Karpas-422 (cell line): ENCODE measurements around the gene POMZP3. TPM values are rescaled to one million over a fixed set of nuclear protein-coding genes. Genes with fewer than 3 reads are reported as not detected.
"Not testable (repeated sequence)": the region's sequence is repeated elsewhere in the genome, so short reads cannot be mapped to it uniquely, and the experiment has no call there.

Experiments used
- DNase-seq: peaks from one replicate; pipeline ENCODE4 v3.0.0-alpha.2; 2015
- H2AFZ ChIP-seq: fragments of 200-600 bp; sonication (generic); 2 replicates; pipeline ENCODE4 v1.6.1; 2014; ENCODE audit warnings: antibody characterized with exemption, low read length, mixed read lengths
- H3K27ac ChIP-seq: fragments of 200-600 bp; sonication (generic); 2 replicates; pipeline ENCODE4 v1.5.1; 2014; ENCODE audit warnings: mild to moderate bottlenecking, low read length, moderate library complexity
- H3K27me3 ChIP-seq: fragments of 200-600 bp; sonication (generic); 2 replicates; pipeline ENCODE4 v1.6.1; 2014; ENCODE audit warnings: low read length, mixed read lengths
- H3K36me3 ChIP-seq: fragments of 200-600 bp; sonication (generic); 2 replicates; pipeline ENCODE4 v1.6.1; 2014; ENCODE audit warnings: low read length, mixed read lengths; ENCODE audit not compliant: insufficient read depth
- H3K4me1 ChIP-seq: fragments of 200-600 bp; sonication (generic); 2 replicates; pipeline ENCODE4 v1.6.1; 2014; ENCODE audit warnings: mild to moderate bottlenecking, low read length, mixed read lengths
- H3K4me2 ChIP-seq: fragments of 200-600 bp; sonication (generic); 2 replicates; pipeline ENCODE4 v1.6.1; 2014; ENCODE audit warnings: low read length, low read depth, mild to moderate bottlenecking; ENCODE audit not compliant: poor library complexity, severe bottlenecking
- H3K4me3 ChIP-seq: fragments of 200-600 bp; sonication (generic); 2 replicates; pipeline ENCODE4 v1.5.1; 2014; ENCODE audit warnings: mild to moderate bottlenecking, antibody characterized with exemption, low read length, mixed read lengths
- H3K79me2 ChIP-seq: fragments of 200-600 bp; sonication (generic); 2 replicates; pipeline ENCODE4 v1.6.1; 2014; ENCODE audit warnings: mild to moderate bottlenecking, low read length, mixed read lengths
- H3K9ac ChIP-seq: fragments of 200-600 bp; sonication (generic); 2 replicates; pipeline ENCODE4 v1.6.0; 2014; ENCODE audit warnings: low read length
- H3K9me2 ChIP-seq: fragments of 200-600 bp; sonication (generic), shearing (Covaris generic); replicated peaks from 2 replicates; pipeline ENCODE4 v1.6.0; 2014; ENCODE audit warnings: mild to moderate bottlenecking, low read length, moderate library complexity; ENCODE audit not compliant: insufficient read depth
- H3K9me3 ChIP-seq: fragments of 300-700, 200-600 bp; sonication (generic); 2 replicates; pipeline ENCODE4 v1.6.1; 2014; ENCODE audit warnings: low read length, mixed read lengths
- H4K20me1 ChIP-seq: fragments of 200-600 bp; sonication (generic); 2 replicates; pipeline ENCODE4 v1.6.1; 2014; ENCODE audit warnings: mild to moderate bottlenecking, antibody characterized with exemption, low read length, low read depth; ENCODE audit not compliant: insufficient read depth
- total RNA-seq: library from RNA; depleted of rRNA; stranded (reverse); fragments of >200 nt; shearing (Covaris generic); gene quantifications from 2 replicates; pipeline ENCODE4 v1.2.3, GENCODE V29; 2014; ENCODE audit warnings: low replicate concordance

Gene POMZP3
- total RNA-seq, 1 experiment from 2014 or later, result 3.0 TPM

GRCh38 chr7:76598590-76599264 lies 28.4 kb downstream of the POMZP3 start:
- not testable (repeated sequence) for H3K4me3 ChIP-seq, H2AFZ ChIP-seq, H3K4me2 ChIP-seq, H3K27ac ChIP-seq, H3K9ac ChIP-seq, H3K27me3 ChIP-seq, H4K20me1 ChIP-seq, H3K9me2 ChIP-seq, H3K36me3 ChIP-seq, DNase-seq, H3K9me3 ChIP-seq
- H3K4me1 ChIP-seq, result peaks cover 34% of the 10 kb centered on the region
- peaks cover 23% of the 10 kb centered on the region; the same call in 1 of the 2 replicates for H3K79me2 ChIP-seq

GRCh38 chr7:76597288-76597687 lies 29.8 kb downstream of the POMZP3 start:
- Histone ChIP-seq H3K79me2 (peaks cover 32% of the 10 kb centered on the region), H3K4me1 (peaks cover 46% of the 10 kb centered on the region)
- H3K4me2 ChIP-seq, H3K9me3 ChIP-seq, H3K27me3 ChIP-seq, H2AFZ ChIP-seq, H3K9me2 ChIP-seq, H3K27ac ChIP-seq, H3K36me3 ChIP-seq, H3K4me3 ChIP-seq, H3K9ac ChIP-seq, DNase-seq, H4K20me1 ChIP-seq: not testable (repeated sequence)

DNA sequence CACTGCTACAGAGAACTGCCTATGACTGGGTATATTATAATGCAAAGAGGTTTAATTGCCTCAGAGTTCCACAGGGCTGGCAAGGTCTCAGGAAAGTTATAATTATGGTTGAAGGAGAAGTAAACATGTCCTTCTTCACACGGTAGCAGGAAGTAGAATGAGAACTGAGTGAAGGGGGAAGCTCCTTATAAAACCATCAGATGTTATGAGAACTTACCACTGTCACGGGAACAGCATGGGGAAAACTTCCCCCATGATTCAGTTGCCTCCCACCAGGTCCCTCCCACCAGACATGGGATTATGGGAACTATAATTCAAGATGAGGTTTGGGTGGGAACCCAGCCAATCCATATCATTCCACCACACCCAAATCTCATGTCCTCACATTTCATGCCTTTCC lies 34.4 kb downstream of the POMZP3 start:
- H4K20me1 ChIP-seq, H2AFZ ChIP-seq, H3K4me2 ChIP-seq, H3K9ac ChIP-seq, H3K36me3 ChIP-seq, H3K27me3 ChIP-seq, DNase-seq, H3K9me3 ChIP-seq, H3K9me2 ChIP-seq, H3K4me3 ChIP-seq: not testable (repeated sequence)
- H3K4me1 ChIP-seq, result peaks cover 65% of the 10 kb centered on the region
- peaks cover 50% of the 10 kb centered on the region for H3K79me2 ChIP-seq
- peak overlapping the region; percentile 21; the same call in 1 of the 2 replicates for H3K27ac ChIP-seq

DNA sequence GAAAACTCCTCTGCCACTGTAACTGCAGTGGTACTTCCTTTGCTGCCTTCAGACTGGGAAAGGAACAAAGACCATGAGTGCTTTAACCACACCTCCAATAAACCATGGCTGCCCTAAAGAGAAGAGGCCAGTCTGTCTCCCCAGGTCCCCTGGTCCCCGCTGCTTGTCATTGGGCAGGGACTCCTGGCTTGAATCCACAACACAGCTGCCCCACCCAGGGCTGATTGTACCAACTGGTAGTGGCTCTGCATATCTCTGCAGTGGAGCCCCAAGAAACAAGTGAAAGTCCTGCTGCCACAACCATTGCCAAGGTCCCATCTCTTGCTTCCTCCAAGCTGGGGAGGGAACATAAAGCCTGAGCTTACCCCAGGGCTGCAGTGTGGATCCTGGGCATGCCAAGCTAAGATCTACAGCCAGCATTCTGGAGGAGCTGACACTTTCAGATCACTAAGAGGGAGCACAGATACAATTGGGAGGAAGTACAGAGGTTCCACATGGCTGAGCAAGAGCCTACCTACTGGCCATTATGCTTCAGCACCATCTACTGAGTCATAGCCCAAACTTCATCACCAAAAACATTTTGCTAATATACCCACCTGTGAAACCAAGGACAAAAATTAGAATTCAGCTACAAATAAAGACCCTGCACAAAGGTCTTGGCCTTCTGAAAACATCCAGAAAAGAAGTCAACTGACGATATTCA lies 35.3 kb downstream of the POMZP3 start:
- H3K9ac ChIP-seq, H3K4me3 ChIP-seq, H3K9me3 ChIP-seq, H4K20me1 ChIP-seq, H3K27me3 ChIP-seq, H3K9me2 ChIP-seq, H2AFZ ChIP-seq, H3K36me3 ChIP-seq: not testable (repeated sequence)
- Histone ChIP-seq H3K27ac (peak overlapping the region; percentile 21; the same call in 1 of the 2 replicates), H3K4me2 (peak overlapping the region; percentile 20), H3K4me1 (peaks cover 63% of the 10 kb centered on the region), H3K79me2 (peaks cover 53% of the 10 kb centered on the region)
- DNase-seq, result peak; percentile 67

- H2AFZ ChIP-seq, result not testable (repeated sequence)
Observed at GRCh38 chr7:76591033-76591432, 36.0 kb downstream of the POMZP3 start.

DNA sequence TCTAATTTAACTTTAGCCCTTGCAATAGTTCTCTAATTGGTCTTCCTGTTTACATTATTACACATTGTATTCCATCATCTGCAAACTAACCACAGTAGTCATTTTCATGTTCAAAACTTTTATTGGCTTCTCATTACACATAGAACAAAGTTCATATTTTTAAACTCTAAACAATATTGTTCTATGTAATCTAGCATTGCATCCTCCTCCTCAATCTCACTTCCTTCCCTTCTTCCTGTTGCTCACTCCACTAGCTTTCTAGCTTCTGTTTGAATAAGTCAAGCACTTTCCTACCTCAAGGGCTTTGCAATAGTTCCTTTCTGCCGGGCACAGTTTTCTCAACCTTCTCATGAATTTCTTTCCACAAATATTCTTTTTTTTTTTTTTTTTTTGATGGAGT lies 38.5 kb downstream of the POMZP3 start:
- not testable (repeated sequence) for H3K9me2 ChIP-seq, DNase-seq, H3K4me3 ChIP-seq, H3K9me3 ChIP-seq, H2AFZ ChIP-seq, H3K4me2 ChIP-seq, H3K27me3 ChIP-seq, H3K27ac ChIP-seq, H3K36me3 ChIP-seq, H4K20me1 ChIP-seq, H3K9ac ChIP-seq
- Histone ChIP-seq H3K79me2 (peaks cover 71% of the 10 kb centered on the region), H3K4me1 (peaks cover 60% of the 10 kb centered on the region)

More at GRCh38 chr7:76591033-76591432, 36.0 kb downstream of the POMZP3 start:
- not testable (repeated sequence) for H3K9me3 ChIP-seq, H3K9ac ChIP-seq, H3K36me3 ChIP-seq, DNase-seq, H3K4me2 ChIP-seq, H3K4me3 ChIP-seq, H4K20me1 ChIP-seq, H3K9me2 ChIP-seq, H3K27me3 ChIP-seq
- Histone ChIP-seq H3K79me2 (peaks cover 60% of the 10 kb centered on the region), H3K4me1 (peaks cover 70% of the 10 kb centered on the region), H3K27ac (0 out of 2 replicates have a peak overlapping the region, but pooled peaks have one; percentile 21)

GRCh38 chr7:76586585-76587315 lies 40.3 kb downstream of the POMZP3 start:
- not testable (repeated sequence) for H3K4me3 ChIP-seq, H3K9ac ChIP-seq, H3K4me2 ChIP-seq, H3K9me2 ChIP-seq, DNase-seq, H3K27me3 ChIP-seq, H3K36me3 ChIP-seq, H4K20me1 ChIP-seq, H3K9me3 ChIP-seq, H2AFZ ChIP-seq
- Histone ChIP-seq H3K4me1 (peaks cover 44% of the 10 kb centered on the region), H3K27ac (0 out of 2 replicates have a peak overlapping the region, but pooled peaks have one; percentile 30), H3K79me2 (peaks cover 70% of the 10 kb centered on the region)

- not testable (repeated sequence) for H3K27me3 ChIP-seq, H3K4me3 ChIP-seq, H3K36me3 ChIP-seq, H3K4me2 ChIP-seq, H2AFZ ChIP-seq, H3K9me2 ChIP-seq, H3K9ac ChIP-seq, H4K20me1 ChIP-seq, DNase-seq, H3K9me3 ChIP-seq, H3K27ac ChIP-seq
- H3K79me2 ChIP-seq, result peaks cover 71% of the 10 kb centered on the region
- H3K4me1 ChIP-seq, result peaks cover 29% of the 10 kb centered on the region
Observed at GRCh38 chr7:76583636-76584281, 43.3 kb downstream of the POMZP3 start.
